GM18520 (cell line): ENCODE results near the gene TMEM54.

Source experiments
- ATAC-seq: cut with Tn5 transposase; IDR thresholded peaks from one replicate; pipeline ENCODE4 v1.9.1; 2021; ENCODE audit not compliant: unreplicated experiment

TMEM54 gene

GRCh38 chr1:32865639-32866405 lies 35.4 kb downstream of the TMEM54 start:
- no peak for ATAC-seq

- no peak for ATAC-seq
Measured at GRCh38 chr1:32864375-32865019, 36.7 kb downstream of the TMEM54 start.

- no peak for ATAC-seq
Measured at GRCh38 chr1:32863881-32864245, 37.3 kb downstream of the TMEM54 start.

- no peak for ATAC-seq
Measured at GRCh38 chr1:32863218-32863880, 37.8 kb downstream of the TMEM54 start.

GRCh38 chr1:32861904-32862695 lies 39.1 kb downstream of the TMEM54 start:
- no peak for ATAC-seq

GRCh38 chr1:32860566-32860965 lies 40.6 kb downstream of the TMEM54 start:
- no peak for ATAC-seq

GRCh38 chr1:32859915-32860314 lies 41.3 kb downstream of the TMEM54 start:
- ATAC-seq = no peak

- ATAC-seq = no peak
Measured at GRCh38 chr1:32858791-32859190, 42.4 kb downstream of the TMEM54 start.

GRCh38 chr1:32858136-32858535 lies 43.1 kb downstream of the TMEM54 start:
- no peak for ATAC-seq

GRCh38 chr1:32855861-32856617 lies 45.1 kb downstream of the TMEM54 start:
- no peak for ATAC-seq

- no peak for ATAC-seq
Measured at GRCh38 chr1:32848354-32849063, 52.7 kb downstream of the TMEM54 start.
